Measurements from ENCODE around the gene CEP68. TPM values are rescaled to one million over a fixed set of nuclear protein-coding genes. Genes with fewer than 3 reads are reported as not detected.

Gene CEP68
- total and polyA plus RNA-seq, 8 donors, result 4.4 to 13.2 (median 10.1) TPM

DNA sequence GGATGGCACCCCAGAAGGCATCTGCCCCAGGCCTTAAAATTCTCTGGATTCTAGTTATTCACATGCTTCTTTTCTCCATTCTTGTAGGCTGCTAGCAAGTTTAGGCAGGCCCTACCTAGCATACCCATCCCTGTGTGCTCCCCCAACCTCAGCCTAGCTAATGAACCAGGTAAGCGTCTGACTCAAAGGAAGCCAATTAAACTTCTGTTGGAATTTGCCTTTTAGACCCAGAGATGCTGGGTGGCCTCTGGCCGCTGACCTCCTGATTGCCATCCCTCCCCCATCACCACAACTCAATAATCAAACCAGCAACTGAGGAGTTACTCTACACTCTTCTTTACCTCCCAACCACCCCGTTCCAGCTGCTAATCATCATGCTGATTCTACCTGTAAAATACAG, 19.0 kb upstream of the CEP68 start:
- no peak for ATAC-seq
- no peak for DNase-seq
- intact Hi-C loops (cut with DNase I), result no loop called here

DNA sequence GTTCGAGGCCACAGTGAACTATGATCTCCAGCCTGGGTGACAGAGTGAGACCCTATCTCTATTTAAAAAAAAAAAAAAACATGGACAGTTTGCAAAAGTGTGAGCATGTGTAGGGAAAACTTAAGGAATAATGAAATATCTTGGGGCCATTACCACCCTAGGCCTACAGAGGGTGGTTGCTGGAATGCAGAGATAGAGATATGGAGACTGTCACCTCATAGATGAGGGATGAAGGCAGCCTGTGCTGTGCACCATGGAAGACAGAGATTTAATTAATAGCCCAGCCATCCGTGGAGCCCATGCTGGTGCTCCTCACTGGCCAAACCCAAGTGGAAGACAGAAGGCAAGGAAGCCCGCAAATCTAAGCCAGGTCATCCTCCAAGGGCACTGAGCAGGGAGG, 16.6 kb upstream of the CEP68 start:
- TF ChIP-seq, protein P1, sequence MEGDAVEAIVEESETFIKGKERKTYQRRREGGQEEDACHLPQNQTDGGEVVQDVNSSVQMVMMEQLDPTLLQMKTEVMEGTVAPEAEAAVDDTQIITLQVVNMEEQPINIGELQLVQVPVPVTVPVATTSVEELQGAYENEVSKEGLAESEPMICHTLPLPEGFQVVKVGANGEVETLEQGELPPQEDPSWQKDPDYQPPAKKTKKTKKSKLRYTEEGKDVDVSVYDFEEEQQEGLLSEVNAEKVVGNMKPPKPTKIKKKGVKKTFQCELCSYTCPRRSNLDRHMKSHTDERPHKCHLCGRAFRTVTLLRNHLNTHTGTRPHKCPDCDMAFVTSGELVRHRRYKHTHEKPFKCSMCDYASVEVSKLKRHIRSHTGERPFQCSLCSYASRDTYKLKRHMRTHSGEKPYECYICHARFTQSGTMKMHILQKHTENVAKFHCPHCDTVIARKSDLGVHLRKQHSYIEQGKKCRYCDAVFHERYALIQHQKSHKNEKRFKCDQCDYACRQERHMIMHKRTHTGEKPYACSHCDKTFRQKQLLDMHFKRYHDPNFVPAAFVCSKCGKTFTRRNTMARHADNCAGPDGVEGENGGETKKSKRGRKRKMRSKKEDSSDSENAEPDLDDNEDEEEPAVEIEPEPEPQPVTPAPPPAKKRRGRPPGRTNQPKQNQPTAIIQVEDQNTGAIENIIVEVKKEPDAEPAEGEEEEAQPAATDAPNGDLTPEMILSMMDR (IDR thresholded peaks at IDR 0.05), result no peak
- H3K36me3 ChIP-seq, result no peaks in the 10 kb centered on the region
- H3K27ac ChIP-seq, result no peak overlapping the region
- no peaks in the 10 kb centered on the region for H3K27me3 ChIP-seq
- ATAC-seq (no peak), DNase-seq (no peak), FAIRE-seq (no peak)
- WGBS, 2 donors, result 86 to 92% methylated on average over 3 of the region's 3 CpGs
- no peak overlapping the region for H3K4me3 ChIP-seq
- H3K4me1 ChIP-seq, result no peaks in the 10 kb centered on the region
- no peaks in the 10 kb centered on the region for H3K9me3 ChIP-seq
- intact Hi-C loops (cut with DNase I), result loop anchor here (2.0 to 10.0 kb wide), 3 partner anchors 122 to 125 kb away; no protein-coding TSS in a partner anchor

More for the DNA sequence above, 19.0 kb upstream of the CEP68 start:
- no peak overlapping the region for H3K4me3 ChIP-seq
- H3K36me3 ChIP-seq, result no peaks in the 10 kb centered on the region
- H3K27me3 ChIP-seq, result no peaks in the 10 kb centered on the region
- H3K4me1 ChIP-seq, result peaks cover 0 to 4% (median 0%) of the 10 kb centered on the region in 3 donors
- H3K9me3 ChIP-seq, result no peaks in the 10 kb centered on the region
- TF ChIP-seq, protein P1 (IDR thresholded peaks at IDR 0.05), result no peak
- H3K27ac ChIP-seq, result no peak overlapping the region
- no peak for FAIRE-seq
- WGBS, 2 donors, result 83 to 84% methylated on average over 3 of the region's 3 CpGs

DNA sequence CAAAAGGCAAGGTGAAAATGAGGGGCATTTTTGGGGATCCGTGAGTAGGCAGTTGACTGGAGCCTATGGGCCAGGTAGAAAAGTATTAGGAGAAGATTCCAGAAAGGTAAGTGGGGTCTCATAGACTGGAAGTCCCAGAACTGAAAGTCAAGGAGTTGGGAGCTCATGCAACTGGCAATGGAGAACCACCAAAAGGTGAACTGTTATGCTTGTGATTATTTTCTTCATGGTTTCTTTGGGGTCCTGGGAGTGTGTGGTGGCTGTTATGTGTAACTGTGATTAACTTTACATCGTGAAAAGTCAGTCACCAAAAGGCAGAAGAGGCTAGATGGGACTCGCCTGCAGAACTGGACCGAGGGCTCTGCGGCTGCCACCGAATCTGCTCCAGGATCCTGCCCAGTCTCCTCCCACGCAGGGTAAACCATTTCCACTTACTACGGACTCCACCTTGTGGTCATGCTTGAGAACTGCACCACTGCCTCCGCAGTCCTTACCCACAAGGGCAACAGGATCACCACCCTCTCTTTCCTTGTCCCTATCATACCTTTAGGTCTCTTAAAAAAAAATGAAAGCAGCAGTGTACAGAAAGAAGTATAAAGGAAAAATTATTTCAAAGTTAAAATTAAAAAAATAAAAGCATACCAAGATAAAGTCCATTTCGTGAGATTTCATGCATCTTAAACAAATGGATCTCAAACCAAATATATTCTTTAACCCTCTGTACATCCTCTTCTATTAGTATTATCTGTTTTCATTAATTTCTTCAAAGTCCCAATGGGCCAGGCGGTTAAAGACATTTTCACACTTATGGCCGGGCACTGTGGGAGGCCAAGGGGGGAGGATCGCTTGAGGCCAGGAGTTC, 15.6 kb upstream of the CEP68 start:
- Histone ChIP-seq H3K4me1 (no peaks in the 10 kb centered on the region), H3K27me3 (no peaks in the 10 kb centered on the region), H3K36me3 (no peaks in the 10 kb centered on the region), H3K27ac (no peak overlapping the region), H3K9me3 (no peaks in the 10 kb centered on the region), H3K4me3 (no peak overlapping the region)
- ATAC-seq (peak; percentile 96 to 100 (median 99)), FAIRE-seq (no peak), DNase-seq (peak; percentile 76 to 91 (median 85))
- TF ChIP-seq, protein P1 (IDR thresholded peaks at IDR 0.05), result peak; percentile 82 to 95 (median 92)
- WGBS, 2 donors, result 21 to 25% methylated on average over 13 of the region's 13 CpGs
- intact Hi-C loops (cut with DNase I), result loop anchor here (2.0 to 10.0 kb wide), 3 partner anchors 123 to 126 kb away; no protein-coding TSS in a partner anchor

DNA sequence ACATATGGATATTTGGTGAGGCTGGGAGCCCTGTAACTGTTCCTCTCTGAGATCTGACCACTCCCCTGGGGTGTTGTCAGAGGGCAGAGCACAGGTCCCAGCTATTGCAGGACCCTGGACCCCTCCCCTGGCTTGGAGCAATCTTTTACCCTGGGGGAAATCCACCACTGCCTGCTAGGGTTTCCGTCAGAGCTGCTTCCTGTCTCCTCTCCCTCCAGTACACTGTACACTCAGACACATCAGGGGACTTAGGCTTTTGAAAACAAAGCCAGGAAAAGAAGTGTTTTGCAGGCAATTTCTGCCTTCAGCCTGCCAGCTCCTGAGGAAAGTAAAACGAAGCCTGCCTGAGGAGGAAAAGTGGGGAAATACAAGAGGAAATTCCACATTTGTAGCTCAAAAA, 13.2 kb upstream of the CEP68 start:
- no peaks in the 10 kb centered on the region for H3K36me3 ChIP-seq
- 71 to 72% methylated on average over 2 of the region's 2 CpGs for WGBS, 2 donors
- ATAC-seq, result no peak
- no peak for FAIRE-seq
- H3K27ac ChIP-seq, result no peak overlapping the region
- TF ChIP-seq, protein P1 (IDR thresholded peaks at IDR 0.05), result no peak
- H3K4me3 ChIP-seq, result no peak overlapping the region
- intact Hi-C loops (cut with DNase I), result loop anchor here in 2 of 3 donors (5.0 to 10.0 kb wide), 2 partner anchors 126 to 128 kb away; no protein-coding TSS in a partner anchor
- H3K27me3 ChIP-seq, result no peaks in the 10 kb centered on the region
- no peak for DNase-seq
- no peaks in the 10 kb centered on the region for H3K4me1 ChIP-seq
- H3K9me3 ChIP-seq, result no peaks in the 10 kb centered on the region
